BE2C (cell line): Measurements from ENCODE around the gene EIF4G3.
"Not testable (repeated sequence)": the region's sequence is repeated elsewhere in the genome, so short reads cannot be mapped to it uniquely, and the experiment has no call there.

Experiments used
- DNase-seq: peaks from one replicate; pipeline ENCODE4 v3.0.0-alpha.2; 2020
- H3K27me3 ChIP-seq: fragments of 250-450 bp; sonication (Bioruptor Pico); 2 replicates; pipeline ENCODE4 v1.5.1; 2020; ENCODE audit warnings: mild to moderate bottlenecking
- H3K36me3 ChIP-seq: fragments of 250-450 bp; sonication (Bioruptor Pico); 2 replicates; pipeline ENCODE4 v1.5.1; 2020; ENCODE audit warnings: mild to moderate bottlenecking
- H3K4me1 ChIP-seq: fragments of 250-450 bp; sonication (Bioruptor Pico); 2 replicates; pipeline ENCODE4 v1.5.1; 2020
- H3K4me3 ChIP-seq: 2 replicates; pipeline ENCODE4 v1.5.1; 2011; ENCODE audit warnings: low read depth, low read length
- H3K9me3 ChIP-seq: fragments of 250-450 bp; sonication (Bioruptor Pico); 2 replicates; pipeline ENCODE4 v1.5.1; 2020
- TF ChIP-seq, protein P1 (sequence below): IDR thresholded peaks from 2 replicates; pipeline ENCODE4 v1.5.1; 2012; ENCODE audit warnings: mild to moderate bottlenecking, low read depth, low read length

EIF4G3 gene

DNA sequence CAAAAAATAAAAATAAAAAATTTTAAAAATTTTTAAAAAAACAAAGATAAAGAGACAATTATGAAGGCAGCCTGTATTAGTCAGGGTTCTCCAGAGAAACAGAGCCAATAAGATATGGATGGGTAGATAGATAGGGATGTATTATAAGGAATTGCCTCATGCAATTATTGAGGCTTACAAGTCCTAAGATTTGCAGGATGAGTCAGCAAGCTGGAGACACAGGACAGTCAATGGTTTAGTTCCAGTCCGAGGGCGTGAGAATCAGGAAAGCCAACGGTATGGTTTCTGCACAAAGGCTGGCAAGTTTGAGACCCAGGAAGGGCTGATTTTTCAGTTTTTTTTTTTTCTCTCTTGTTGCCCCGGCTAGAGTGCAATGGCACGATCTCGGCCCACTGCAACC, 24.1 kb upstream of the EIF4G3 start:
- Histone ChIP-seq H3K4me1 (no peaks in the 10 kb centered on the region), H3K9me3 (no peaks in the 10 kb centered on the region), H3K4me3 (no peak overlapping the region), H3K27me3 (no peaks in the 10 kb centered on the region), H3K36me3 (no peaks in the 10 kb centered on the region)
- no peak for DNase-seq
- TF ChIP-seq, protein P1, sequence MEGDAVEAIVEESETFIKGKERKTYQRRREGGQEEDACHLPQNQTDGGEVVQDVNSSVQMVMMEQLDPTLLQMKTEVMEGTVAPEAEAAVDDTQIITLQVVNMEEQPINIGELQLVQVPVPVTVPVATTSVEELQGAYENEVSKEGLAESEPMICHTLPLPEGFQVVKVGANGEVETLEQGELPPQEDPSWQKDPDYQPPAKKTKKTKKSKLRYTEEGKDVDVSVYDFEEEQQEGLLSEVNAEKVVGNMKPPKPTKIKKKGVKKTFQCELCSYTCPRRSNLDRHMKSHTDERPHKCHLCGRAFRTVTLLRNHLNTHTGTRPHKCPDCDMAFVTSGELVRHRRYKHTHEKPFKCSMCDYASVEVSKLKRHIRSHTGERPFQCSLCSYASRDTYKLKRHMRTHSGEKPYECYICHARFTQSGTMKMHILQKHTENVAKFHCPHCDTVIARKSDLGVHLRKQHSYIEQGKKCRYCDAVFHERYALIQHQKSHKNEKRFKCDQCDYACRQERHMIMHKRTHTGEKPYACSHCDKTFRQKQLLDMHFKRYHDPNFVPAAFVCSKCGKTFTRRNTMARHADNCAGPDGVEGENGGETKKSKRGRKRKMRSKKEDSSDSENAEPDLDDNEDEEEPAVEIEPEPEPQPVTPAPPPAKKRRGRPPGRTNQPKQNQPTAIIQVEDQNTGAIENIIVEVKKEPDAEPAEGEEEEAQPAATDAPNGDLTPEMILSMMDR, result no peak

DNA sequence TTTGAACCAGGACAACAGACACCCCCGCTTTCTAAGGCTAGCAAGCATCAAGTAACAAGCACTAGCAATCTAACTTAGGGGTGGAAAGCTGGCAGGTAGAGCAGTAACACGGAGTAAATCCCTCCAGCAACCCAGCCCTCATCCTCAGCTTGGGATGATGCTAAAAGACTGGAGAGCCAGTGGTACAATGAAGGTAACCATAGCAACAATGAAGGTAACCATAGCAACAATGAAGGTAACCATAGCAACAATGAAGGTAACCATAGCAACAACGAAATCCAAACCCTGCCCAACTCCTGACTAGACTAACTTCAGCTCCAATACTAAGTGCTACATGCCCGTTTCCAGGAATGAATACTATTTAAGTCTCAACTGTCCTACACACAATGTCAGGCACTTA, 22.2 kb upstream of the EIF4G3 start:
- Histone ChIP-seq H3K4me1 (no peaks in the 10 kb centered on the region), H3K36me3 (no peaks in the 10 kb centered on the region)

DNA sequence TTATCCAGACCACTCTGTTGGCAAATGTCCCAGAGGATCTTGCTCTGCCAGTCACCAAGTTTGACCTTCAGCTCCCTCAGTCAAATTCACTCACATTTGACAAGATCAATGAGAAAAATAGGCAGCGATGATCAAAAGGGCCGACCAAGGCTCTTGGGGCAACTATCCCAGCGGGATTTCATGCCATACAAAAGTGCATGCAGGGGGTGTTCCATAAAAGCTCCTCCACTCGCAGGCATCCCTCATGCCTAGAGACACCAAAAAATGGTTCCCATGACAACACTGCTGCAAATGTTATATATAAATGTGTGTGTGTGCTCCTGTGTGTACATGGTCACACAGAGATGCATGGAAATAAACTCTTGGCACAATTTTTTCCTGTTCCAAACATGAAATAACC, 16.2 kb upstream of the EIF4G3 start:
- peak; percentile 33 for DNase-seq
- H3K27me3 ChIP-seq, result no peaks in the 10 kb centered on the region
- H3K4me1 ChIP-seq, result no peaks in the 10 kb centered on the region
- H3K36me3 ChIP-seq, result no peaks in the 10 kb centered on the region
- H3K4me3 ChIP-seq, result no peak overlapping the region
- TF ChIP-seq, protein P1, result no peak
- no peaks in the 10 kb centered on the region for H3K9me3 ChIP-seq

More for the DNA sequence above, 22.2 kb upstream of the EIF4G3 start:
- H3K9me3 ChIP-seq, result no peaks in the 10 kb centered on the region
- TF ChIP-seq, protein P1, result no peak
- no peak overlapping the region for H3K4me3 ChIP-seq
- no peaks in the 10 kb centered on the region for H3K27me3 ChIP-seq
- no peak for DNase-seq

DNA sequence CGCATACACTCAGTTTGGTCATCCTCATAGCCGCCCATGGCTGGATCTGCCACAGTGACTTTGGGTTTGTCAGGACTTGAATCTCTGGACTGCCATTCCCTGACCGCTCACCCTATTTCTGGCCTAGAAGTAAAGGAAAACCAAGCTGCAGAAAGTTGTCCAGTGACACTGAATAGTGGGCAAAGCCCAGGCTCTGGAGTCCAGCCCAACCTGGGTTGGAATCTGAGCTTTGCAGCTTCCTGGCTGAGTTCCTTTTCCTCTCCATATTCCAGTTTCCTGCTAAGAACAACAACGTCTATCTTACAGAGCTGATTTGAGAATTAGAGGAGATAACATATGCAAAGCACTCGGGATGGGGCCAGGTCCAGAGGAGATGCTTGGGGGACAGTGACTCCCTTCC, 15.6 kb upstream of the EIF4G3 start:
- H3K4me1 ChIP-seq, result no peaks in the 10 kb centered on the region
- no peak for DNase-seq
- no peak overlapping the region for H3K4me3 ChIP-seq
- H3K9me3 ChIP-seq, result no peaks in the 10 kb centered on the region
- H3K27me3 ChIP-seq, result no peaks in the 10 kb centered on the region
- no peaks in the 10 kb centered on the region for H3K36me3 ChIP-seq
- TF ChIP-seq, protein P1, result no peak

DNA sequence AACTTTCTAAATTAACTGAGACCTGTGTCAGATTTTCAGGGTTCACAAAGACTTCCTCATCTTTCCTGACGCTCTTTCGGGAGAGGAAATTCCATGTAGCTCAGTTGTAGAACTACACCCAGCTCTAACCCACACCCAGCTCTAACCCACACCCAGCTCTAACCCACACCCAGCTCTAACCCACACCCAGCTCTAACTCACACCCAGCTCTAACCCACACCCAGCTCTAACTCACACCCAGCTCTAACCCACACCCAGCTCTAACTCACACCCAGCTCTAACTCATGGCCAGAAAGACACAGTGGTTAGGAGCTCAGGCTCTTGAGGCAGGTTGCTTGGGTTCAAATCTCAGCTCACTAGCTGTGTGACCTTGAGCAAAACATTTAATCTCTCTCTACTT, 14.1 kb upstream of the EIF4G3 start:
- DNase-seq, H3K4me3 ChIP-seq, H3K4me1 ChIP-seq, H3K27me3 ChIP-seq, H3K9me3 ChIP-seq, H3K36me3 ChIP-seq: not testable (repeated sequence)

DNA sequence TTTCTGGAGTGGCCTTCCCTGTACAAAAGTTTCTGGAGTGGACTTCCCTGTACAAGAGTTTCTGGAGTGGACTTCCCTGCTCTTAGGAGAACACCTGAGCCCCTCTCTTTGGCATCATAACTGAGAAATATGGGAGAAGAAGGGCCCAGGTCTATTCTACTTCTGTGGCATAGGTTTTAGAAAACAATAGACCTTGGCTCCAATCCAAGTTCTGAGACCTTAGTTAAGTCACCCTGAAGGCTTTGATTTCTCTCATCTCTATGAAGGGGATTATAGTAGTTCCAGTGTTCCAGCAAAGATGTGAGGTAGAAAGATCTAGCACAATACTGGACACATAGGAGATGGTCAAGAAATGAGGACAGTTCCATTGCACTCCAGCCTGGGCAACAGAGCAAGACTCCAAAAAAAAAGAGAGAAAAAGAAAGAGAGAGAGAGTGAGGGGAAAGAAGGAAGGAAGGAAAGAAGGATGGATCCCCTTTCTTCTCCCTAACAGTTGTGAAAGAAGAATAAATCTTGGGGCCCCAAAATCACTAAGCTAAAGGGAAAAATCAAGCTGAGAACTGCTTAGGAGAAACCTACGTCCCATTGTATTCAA, 13.3 kb upstream of the EIF4G3 start:
- Histone ChIP-seq H3K4me3 (no peak overlapping the region), H3K36me3 (no peaks in the 10 kb centered on the region), H3K27me3 (no peaks in the 10 kb centered on the region), H3K4me1 (no peaks in the 10 kb centered on the region), H3K9me3 (no peaks in the 10 kb centered on the region)
- TF ChIP-seq, protein P1, result no peak
- DNase-seq, result no peak

DNA sequence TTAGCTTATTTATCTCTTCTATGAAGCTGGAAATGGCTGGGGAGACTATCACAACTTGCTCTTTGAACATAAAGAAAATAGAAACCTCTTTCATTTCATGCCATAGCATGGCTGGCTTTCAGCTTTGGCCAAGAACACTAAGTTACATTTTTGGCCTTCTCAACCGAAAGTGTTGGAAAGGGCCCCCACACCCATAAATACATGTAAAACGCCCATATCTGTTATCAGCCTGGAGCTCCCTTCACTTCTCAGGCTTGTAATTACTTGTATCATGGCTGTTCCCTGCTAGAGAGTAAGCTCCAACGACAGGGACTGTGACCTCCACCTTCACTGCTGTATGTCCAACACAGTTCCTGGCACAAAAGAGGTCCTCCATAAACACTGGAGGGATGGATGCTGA, 12.7 kb upstream of the EIF4G3 start:
- no peak for DNase-seq
- no peaks in the 10 kb centered on the region for H3K9me3 ChIP-seq
- H3K36me3 ChIP-seq, result no peaks in the 10 kb centered on the region
- H3K4me3 ChIP-seq, result no peak overlapping the region
- no peaks in the 10 kb centered on the region for H3K4me1 ChIP-seq
- H3K27me3 ChIP-seq, result no peaks in the 10 kb centered on the region
- TF ChIP-seq, protein P1, result no peak
